Measurements from ENCODE around the gene DCLK2. TPM values are rescaled to one million over a fixed set of nuclear protein-coding genes. Genes with fewer than 3 reads are reported as not detected.

The DCLK2 gene
- polyA plus RNA-seq, 4 donors = 0.67 to 1.9 (median 1.1) TPM

DNA sequence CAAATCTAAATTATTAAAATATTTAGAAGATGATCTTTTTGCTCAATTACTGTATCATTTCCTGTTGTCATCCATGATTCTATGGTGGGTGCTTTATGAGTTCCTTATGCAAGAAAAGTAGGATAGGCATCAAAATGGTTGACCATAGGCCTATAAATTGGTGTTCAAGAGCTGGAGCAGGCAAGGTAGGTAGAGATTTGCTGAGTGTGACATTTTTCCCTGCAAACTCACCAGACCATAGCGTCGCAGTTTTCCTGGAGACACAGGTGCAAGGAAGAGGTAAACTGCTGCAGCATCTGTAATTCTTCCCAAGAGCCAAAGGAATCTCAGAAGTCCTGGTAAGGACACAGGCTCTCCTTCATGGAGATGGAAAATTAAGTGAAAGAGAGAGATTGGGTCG lies 33.7 kb upstream of the DCLK2 start:
- no peaks in the 10 kb centered on the region for H3K36me3 ChIP-seq (ENCODE audit: control insufficient read depth in 3 of 3, insufficient read depth in 2 of 3, low read depth in 1 of 3, low read length in 3 of 3)
- 82 to 91% (median 86%) methylated on average over 3 of the region's 3 CpGs for WGBS, 3 donors

DNA sequence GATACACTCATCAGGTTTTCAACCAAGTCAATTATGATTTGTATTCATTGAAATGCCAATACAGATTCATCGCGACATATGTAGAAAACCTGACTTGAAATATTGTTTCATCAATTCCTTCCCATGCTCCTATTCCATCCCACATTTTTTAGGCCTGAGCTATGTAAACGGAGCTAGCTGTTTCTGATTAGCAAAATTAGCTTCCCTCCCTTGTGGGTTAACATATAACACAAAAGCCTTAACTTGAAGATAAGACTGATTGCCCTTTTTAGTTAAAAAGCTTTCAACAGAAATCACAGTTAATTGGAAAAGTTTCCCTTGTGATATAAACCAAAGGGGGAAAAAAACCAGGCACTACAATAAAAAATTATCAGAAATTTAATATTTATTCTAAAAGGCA lies 32.8 kb upstream of the DCLK2 start:
- no peak for FAIRE-seq
- WGBS, 3 donors = 66 to 74% (median 68%) methylated on average over 3 of the region's 3 CpGs
- H3K27ac ChIP-seq (ENCODE audit: low read depth in 1 of 3, low read length in 2 of 3) = no peak overlapping the region

More for the DNA sequence above, 33.7 kb upstream of the DCLK2 start:
- Histone ChIP-seq H3K27me3 (ENCODE audit: control insufficient read depth in 3 of 3, insufficient read depth in 3 of 3, low read length in 3 of 3) (no peaks in the 10 kb centered on the region), H3K27ac (ENCODE audit: low read depth in 1 of 3, low read length in 2 of 3) (no peak overlapping the region), H3K9me3 (ENCODE audit: control insufficient read depth in 2 of 2, insufficient read depth in 1 of 2, low read depth in 1 of 2, low read length in 1 of 2) (no peaks in the 10 kb centered on the region), H3K4me3 (ENCODE audit: low read depth in 1 of 3, low read length in 3 of 3) (no peak overlapping the region), H3K4me1 (ENCODE audit: control insufficient read depth in 3 of 3, insufficient read depth in 2 of 3, low read depth in 1 of 3, low read length in 2 of 3) (no peaks in the 10 kb centered on the region)
- DNase-seq (no peak), FAIRE-seq (no peak)

DNA sequence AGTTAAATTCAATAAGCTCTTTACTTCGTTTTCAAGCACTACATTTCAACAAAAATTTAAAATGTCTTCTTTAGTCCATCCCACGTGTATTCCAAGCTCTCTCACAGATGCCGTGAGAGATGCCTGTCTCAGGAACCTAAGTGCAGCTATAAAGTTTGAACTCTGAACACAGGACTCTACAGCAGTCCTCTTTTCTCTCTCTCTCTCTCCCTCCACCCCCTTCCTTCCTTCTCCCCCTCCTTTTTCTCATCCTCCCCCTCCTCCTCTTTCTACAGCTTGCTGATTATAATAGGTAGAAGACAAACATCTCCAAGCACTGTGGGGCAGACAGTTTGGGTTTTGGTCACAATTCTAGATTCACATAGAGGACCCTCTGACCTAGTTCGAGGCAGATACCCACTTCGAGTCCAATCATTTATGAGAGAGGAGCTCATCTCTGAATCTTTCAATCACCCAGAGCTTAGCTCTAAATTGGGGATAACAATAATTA lies 31.5 kb upstream of the DCLK2 start:
- DNase-seq = no peak
- H3K4me3 ChIP-seq (ENCODE audit: low read depth in 1 of 3, low read length in 3 of 3) = no peak overlapping the region
- no peak for FAIRE-seq
- WGBS, 3 donors = 28 to 52% (median 33%) methylated on average over 5 of the region's 5 CpGs
- no peaks in the 10 kb centered on the region for H3K36me3 ChIP-seq (ENCODE audit: control insufficient read depth in 3 of 3, insufficient read depth in 2 of 3, low read depth in 1 of 3, low read length in 3 of 3)
- H3K27me3 ChIP-seq (ENCODE audit: control insufficient read depth in 3 of 3, insufficient read depth in 3 of 3, low read length in 3 of 3) = no peaks in the 10 kb centered on the region
- H3K27ac ChIP-seq (ENCODE audit: low read depth in 1 of 3, low read length in 2 of 3) = no peak overlapping the region
- no peaks in the 10 kb centered on the region for H3K4me1 ChIP-seq (ENCODE audit: control insufficient read depth in 3 of 3, insufficient read depth in 2 of 3, low read depth in 1 of 3, low read length in 2 of 3)
- no peaks in the 10 kb centered on the region for H3K9me3 ChIP-seq (ENCODE audit: control insufficient read depth in 2 of 2, insufficient read depth in 1 of 2, low read depth in 1 of 2, low read length in 1 of 2)

More for the DNA sequence above, 32.8 kb upstream of the DCLK2 start:
- Histone ChIP-seq H3K9me3 (ENCODE audit: control insufficient read depth in 2 of 2, insufficient read depth in 1 of 2, low read depth in 1 of 2, low read length in 1 of 2) (no peaks in the 10 kb centered on the region), H3K27me3 (ENCODE audit: control insufficient read depth in 3 of 3, insufficient read depth in 3 of 3, low read length in 3 of 3) (no peaks in the 10 kb centered on the region), H3K4me1 (ENCODE audit: control insufficient read depth in 3 of 3, insufficient read depth in 2 of 3, low read depth in 1 of 3, low read length in 2 of 3) (no peaks in the 10 kb centered on the region), H3K4me3 (ENCODE audit: low read depth in 1 of 3, low read length in 3 of 3) (no peak overlapping the region), H3K36me3 (ENCODE audit: control insufficient read depth in 3 of 3, insufficient read depth in 2 of 3, low read depth in 1 of 3, low read length in 3 of 3) (no peaks in the 10 kb centered on the region)
- DNase-seq = no peak

DNA sequence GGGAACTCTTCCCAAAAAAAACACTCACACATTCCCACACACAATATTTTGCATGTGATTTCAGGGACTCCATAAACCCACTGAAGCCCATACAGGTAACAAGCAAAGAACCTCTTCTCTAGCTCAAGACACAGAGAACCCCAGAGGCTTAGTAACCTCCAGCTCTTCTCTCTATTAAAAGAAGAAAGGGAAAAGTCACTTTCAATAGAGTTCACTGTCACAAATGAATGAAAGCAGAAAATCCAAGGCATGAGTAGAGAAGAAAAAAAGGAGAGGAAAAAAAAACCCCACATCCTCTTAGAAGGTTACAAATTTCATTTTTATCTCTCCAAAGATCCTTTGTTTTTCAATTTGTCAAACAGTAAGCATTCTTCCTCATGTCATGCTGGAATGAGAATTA lies 30.7 kb upstream of the DCLK2 start:
- DNase-seq (no peak), FAIRE-seq (no peak)
- Histone ChIP-seq H3K9me3 (ENCODE audit: control insufficient read depth in 2 of 2, insufficient read depth in 1 of 2, low read depth in 1 of 2, low read length in 1 of 2) (no peaks in the 10 kb centered on the region), H3K36me3 (ENCODE audit: control insufficient read depth in 3 of 3, insufficient read depth in 2 of 3, low read depth in 1 of 3, low read length in 3 of 3) (no peaks in the 10 kb centered on the region), H3K27ac (ENCODE audit: low read depth in 1 of 3, low read length in 2 of 3) (no peak overlapping the region), H3K4me1 (ENCODE audit: control insufficient read depth in 3 of 3, insufficient read depth in 2 of 3, low read depth in 1 of 3, low read length in 2 of 3) (no peaks in the 10 kb centered on the region), H3K4me3 (ENCODE audit: low read depth in 1 of 3, low read length in 3 of 3) (no peak overlapping the region), H3K27me3 (ENCODE audit: control insufficient read depth in 3 of 3, insufficient read depth in 3 of 3, low read length in 3 of 3) (no peaks in the 10 kb centered on the region)

DNA sequence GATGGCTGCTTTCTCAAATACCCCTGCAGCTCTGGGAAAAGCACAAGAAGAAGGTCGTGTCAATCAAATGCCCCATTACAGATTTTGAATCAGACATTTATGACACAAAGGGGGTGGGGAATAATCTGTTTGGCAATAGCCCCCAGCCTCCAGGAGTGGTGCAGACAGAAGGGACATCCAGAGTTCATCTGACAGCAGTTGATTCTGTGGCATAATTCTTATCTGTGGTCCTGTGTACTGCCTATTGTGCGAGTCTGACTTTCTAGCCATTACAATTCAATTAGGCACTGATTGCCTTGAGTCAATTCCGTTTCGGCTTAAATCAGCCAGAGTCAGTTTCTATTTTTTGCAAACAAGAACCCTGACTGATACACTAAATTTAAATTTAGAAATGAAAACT lies 28.6 kb upstream of the DCLK2 start:
- 72 to 79% (median 78%) methylated on average over 4 of the region's 4 CpGs for WGBS, 3 donors
- no peak for FAIRE-seq

DNA sequence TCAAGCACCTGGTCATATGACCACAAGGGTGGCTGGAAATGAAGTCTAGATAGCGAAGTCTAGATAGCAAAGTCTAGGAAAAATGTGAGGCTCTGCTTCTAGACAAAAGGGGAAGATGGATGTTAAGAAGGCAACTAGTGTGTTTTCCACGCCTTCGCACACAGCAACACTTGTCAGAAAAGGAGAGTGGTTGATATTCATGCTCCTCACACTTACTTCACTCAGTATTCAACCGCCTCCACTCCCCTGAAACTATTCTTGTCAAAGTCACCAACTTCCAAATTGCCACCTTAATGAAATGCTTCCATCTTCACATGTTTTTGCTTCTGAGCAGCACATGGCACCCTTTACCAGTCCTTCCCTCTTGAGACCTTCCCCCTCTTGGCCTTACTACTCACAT lies 27.7 kb upstream of the DCLK2 start:
- H3K4me3 ChIP-seq (ENCODE audit: low read depth in 1 of 3, low read length in 3 of 3) = no peak overlapping the region
- 94 to 95% (median 94%) methylated on average over 4 of the region's 4 CpGs for WGBS, 3 donors
- no peak for FAIRE-seq

More for the DNA sequence above, 28.6 kb upstream of the DCLK2 start:
- Histone ChIP-seq H3K4me1 (ENCODE audit: control insufficient read depth in 3 of 3, insufficient read depth in 2 of 3, low read depth in 1 of 3, low read length in 2 of 3) (no peaks in the 10 kb centered on the region), H3K36me3 (ENCODE audit: control insufficient read depth in 3 of 3, insufficient read depth in 2 of 3, low read depth in 1 of 3, low read length in 3 of 3) (no peaks in the 10 kb centered on the region), H3K27me3 (ENCODE audit: control insufficient read depth in 3 of 3, insufficient read depth in 3 of 3, low read length in 3 of 3) (no peaks in the 10 kb centered on the region), H3K4me3 (ENCODE audit: low read depth in 1 of 3, low read length in 3 of 3) (no peak overlapping the region), H3K9me3 (ENCODE audit: control insufficient read depth in 2 of 2, insufficient read depth in 1 of 2, low read depth in 1 of 2, low read length in 1 of 2) (no peaks in the 10 kb centered on the region), H3K27ac (ENCODE audit: low read depth in 1 of 3, low read length in 2 of 3) (no peak overlapping the region)
- DNase-seq = no peak

DNA sequence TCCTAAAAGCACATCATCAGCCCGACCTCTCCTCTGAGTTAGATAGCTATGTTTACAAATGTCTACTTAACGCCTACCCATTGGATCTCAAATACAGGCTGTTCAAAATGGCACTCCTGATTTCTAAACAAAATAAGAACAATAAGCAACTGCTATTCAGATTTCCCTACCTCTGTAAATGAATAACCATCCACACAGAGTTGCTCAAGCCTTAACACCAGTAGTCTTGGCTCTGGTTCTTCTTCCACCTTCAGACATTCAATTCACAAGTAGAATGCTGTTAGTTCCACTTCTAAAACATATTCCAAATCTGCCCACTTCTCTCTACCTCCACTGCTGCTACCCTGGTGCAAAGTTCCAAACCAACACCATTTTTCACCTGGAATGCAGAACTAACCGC lies 27.1 kb upstream of the DCLK2 start:
- H3K4me3 ChIP-seq (ENCODE audit: low read depth in 1 of 3, low read length in 3 of 3) = no peak overlapping the region
- H3K27me3 ChIP-seq (ENCODE audit: control insufficient read depth in 3 of 3, insufficient read depth in 3 of 3, low read length in 3 of 3) = no peaks in the 10 kb centered on the region
- H3K4me1 ChIP-seq (ENCODE audit: control insufficient read depth in 3 of 3, insufficient read depth in 2 of 3, low read depth in 1 of 3, low read length in 2 of 3) = no peaks in the 10 kb centered on the region
- no peak overlapping the region for H3K27ac ChIP-seq (ENCODE audit: low read depth in 1 of 3, low read length in 2 of 3)
- FAIRE-seq = no peak
- H3K9me3 ChIP-seq (ENCODE audit: control insufficient read depth in 2 of 2, insufficient read depth in 1 of 2, low read depth in 1 of 2, low read length in 1 of 2) = peaks cover 0 to 5% of the 10 kb centered on the region in 2 donors
- no peaks in the 10 kb centered on the region for H3K36me3 ChIP-seq (ENCODE audit: control insufficient read depth in 3 of 3, insufficient read depth in 2 of 3, low read depth in 1 of 3, low read length in 3 of 3)
- no peak for DNase-seq
- WGBS, 3 donors = 68 to 75% (median 73%) methylated on average over 3 of the region's 3 CpGs

More for the DNA sequence above, 27.7 kb upstream of the DCLK2 start:
- H3K4me1 ChIP-seq (ENCODE audit: control insufficient read depth in 3 of 3, insufficient read depth in 2 of 3, low read depth in 1 of 3, low read length in 2 of 3) = no peaks in the 10 kb centered on the region
- DNase-seq = no peak
- H3K36me3 ChIP-seq (ENCODE audit: control insufficient read depth in 3 of 3, insufficient read depth in 2 of 3, low read depth in 1 of 3, low read length in 3 of 3) = no peaks in the 10 kb centered on the region
- H3K27ac ChIP-seq (ENCODE audit: low read depth in 1 of 3, low read length in 2 of 3) = no peak overlapping the region
- H3K9me3 ChIP-seq (ENCODE audit: control insufficient read depth in 2 of 2, insufficient read depth in 1 of 2, low read depth in 1 of 2, low read length in 1 of 2) = peaks cover 0 to 1% of the 10 kb centered on the region in 2 donors
- H3K27me3 ChIP-seq (ENCODE audit: control insufficient read depth in 3 of 3, insufficient read depth in 3 of 3, low read length in 3 of 3) = no peaks in the 10 kb centered on the region

DNA sequence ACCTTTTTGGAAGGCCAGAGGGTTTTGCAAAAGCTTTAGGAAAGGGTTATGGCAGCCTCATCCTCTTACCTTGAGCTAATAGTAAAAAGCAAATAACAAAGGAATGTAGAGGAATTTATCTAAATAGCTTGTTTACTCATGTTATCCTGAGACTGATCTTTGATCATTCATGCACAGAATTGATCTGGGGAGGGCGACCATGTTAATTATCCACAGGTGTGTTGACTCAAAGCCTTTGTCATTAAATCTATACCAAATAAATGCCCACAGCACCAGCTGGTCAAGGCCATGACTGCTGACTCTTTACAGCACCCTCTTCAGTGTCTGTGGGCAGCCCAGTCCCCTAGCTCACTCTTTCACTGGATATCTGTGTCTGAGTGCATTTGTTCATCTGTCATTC lies 22.8 kb upstream of the DCLK2 start:
- FAIRE-seq = no peak
- no peak for DNase-seq
- WGBS, 3 donors = 27 to 57% (median 36%) methylated on average over 1 of the region's 1 CpG
- no peaks in the 10 kb centered on the region for H3K36me3 ChIP-seq (ENCODE audit: control insufficient read depth in 3 of 3, insufficient read depth in 2 of 3, low read depth in 1 of 3, low read length in 3 of 3)
- H3K9me3 ChIP-seq (ENCODE audit: control insufficient read depth in 2 of 2, insufficient read depth in 1 of 2, low read depth in 1 of 2, low read length in 1 of 2) = peaks cover 0 to 9% of the 10 kb centered on the region in 2 donors
- no peak overlapping the region for H3K27ac ChIP-seq (ENCODE audit: low read depth in 1 of 3, low read length in 2 of 3)
- no peak overlapping the region for H3K4me3 ChIP-seq (ENCODE audit: low read depth in 1 of 3, low read length in 3 of 3)
- H3K4me1 ChIP-seq (ENCODE audit: control insufficient read depth in 3 of 3, insufficient read depth in 2 of 3, low read depth in 1 of 3, low read length in 2 of 3) = no peaks in the 10 kb centered on the region
- H3K27me3 ChIP-seq (ENCODE audit: control insufficient read depth in 3 of 3, insufficient read depth in 3 of 3, low read length in 3 of 3) = no peaks in the 10 kb centered on the region

DNA sequence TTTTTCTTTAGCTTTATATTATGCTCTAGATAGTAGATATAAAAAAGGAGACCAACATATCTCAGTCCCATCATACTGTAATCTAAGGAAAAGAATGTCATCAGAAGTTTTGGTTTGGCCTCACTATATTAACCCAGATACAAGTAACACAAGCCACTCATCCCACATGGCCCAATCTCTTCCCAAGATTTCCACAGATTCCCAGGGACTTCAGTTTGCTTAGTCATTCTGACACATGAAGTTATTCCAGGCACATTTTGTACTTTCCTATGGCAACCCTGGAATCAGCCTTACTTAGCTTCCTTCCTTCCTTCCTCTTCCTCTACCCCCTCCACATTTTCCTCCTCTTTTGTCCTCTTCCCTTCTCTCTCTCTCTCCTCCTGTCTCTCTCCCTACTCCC lies 21.7 kb upstream of the DCLK2 start:
- peaks cover 0 to 9% of the 10 kb centered on the region in 2 donors for H3K9me3 ChIP-seq (ENCODE audit: control insufficient read depth in 2 of 2, insufficient read depth in 1 of 2, low read depth in 1 of 2, low read length in 1 of 2)
- no peaks in the 10 kb centered on the region for H3K4me1 ChIP-seq (ENCODE audit: control insufficient read depth in 3 of 3, insufficient read depth in 2 of 3, low read depth in 1 of 3, low read length in 2 of 3)
- no peaks in the 10 kb centered on the region for H3K36me3 ChIP-seq (ENCODE audit: control insufficient read depth in 3 of 3, insufficient read depth in 2 of 3, low read depth in 1 of 3, low read length in 3 of 3)
- DNase-seq = no peak
- no peak overlapping the region for H3K4me3 ChIP-seq (ENCODE audit: low read depth in 1 of 3, low read length in 3 of 3)
- FAIRE-seq = no peak
- no peaks in the 10 kb centered on the region for H3K27me3 ChIP-seq (ENCODE audit: control insufficient read depth in 3 of 3, insufficient read depth in 3 of 3, low read length in 3 of 3)
- H3K27ac ChIP-seq (ENCODE audit: low read depth in 1 of 3, low read length in 2 of 3) = no peak overlapping the region
